IPS-18c (cell line): ENCODE data around the gene KRT36.

Experiments used
- H3K4me3 ChIP-seq: 2 replicates; pipeline ENCODE4 v1.7.0; 2013; ENCODE audit warnings: low read depth, mild to moderate bottlenecking, low read length, moderate library complexity; ENCODE audit not compliant: insufficient read depth
- H3K9me3 ChIP-seq: one replicate; pipeline ENCODE4 v1.6.1; 2013; ENCODE audit warnings: mild to moderate bottlenecking, low read length, moderate library complexity; ENCODE audit not compliant: control insufficient read depth, insufficient read depth

KRT36 gene

DNA sequence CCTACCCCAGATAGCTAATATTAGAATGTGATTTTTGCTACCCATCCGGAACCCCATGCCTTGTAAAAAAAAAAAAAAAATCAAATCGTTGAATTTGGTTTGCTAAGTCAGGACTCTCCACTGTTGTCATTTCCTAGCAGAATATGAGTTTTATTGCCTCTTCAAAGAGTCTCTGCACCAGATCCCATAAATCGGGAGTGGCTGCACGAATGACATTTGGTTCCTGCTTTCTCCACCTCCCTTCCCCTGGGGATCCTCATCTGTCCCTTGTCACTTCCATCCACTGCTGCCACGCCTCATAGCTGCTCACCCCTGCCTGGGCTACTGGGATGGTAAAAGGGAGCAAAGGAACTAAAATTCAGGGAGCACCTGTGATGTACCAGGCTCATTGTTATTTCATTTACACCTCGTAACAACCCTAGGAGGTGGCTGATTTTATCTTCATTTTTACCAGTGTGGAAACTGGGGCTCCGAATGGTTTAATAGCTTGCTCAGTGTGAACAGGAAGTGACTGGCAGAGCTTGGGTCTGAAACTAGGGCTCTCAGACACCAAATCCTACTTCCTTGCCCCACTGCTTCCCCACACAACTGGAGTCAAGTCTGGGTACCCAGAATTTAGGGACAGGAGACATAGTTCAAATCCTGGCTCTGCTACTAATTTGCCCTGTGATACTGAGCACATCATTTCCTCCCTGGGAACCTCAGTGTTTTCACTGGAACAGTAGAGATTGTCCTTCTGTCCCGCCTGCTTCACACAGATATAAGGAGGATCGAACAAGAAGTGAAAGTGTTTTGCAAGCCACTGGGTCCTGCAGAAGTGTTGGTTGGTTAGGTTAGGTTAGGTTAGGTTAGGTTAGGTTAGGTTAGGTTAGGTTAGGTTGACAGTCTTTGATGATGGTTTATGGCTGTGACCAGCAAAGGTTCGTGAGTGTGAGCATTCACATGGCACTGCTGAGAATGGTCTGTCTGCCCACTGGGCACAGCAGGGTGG lies 585 bp upstream of the KRT36 start:
- Histone ChIP-seq H3K4me3 (no peak overlapping the region), H3K9me3 (peaks cover 2% of the 10 kb centered on the region)

DNA sequence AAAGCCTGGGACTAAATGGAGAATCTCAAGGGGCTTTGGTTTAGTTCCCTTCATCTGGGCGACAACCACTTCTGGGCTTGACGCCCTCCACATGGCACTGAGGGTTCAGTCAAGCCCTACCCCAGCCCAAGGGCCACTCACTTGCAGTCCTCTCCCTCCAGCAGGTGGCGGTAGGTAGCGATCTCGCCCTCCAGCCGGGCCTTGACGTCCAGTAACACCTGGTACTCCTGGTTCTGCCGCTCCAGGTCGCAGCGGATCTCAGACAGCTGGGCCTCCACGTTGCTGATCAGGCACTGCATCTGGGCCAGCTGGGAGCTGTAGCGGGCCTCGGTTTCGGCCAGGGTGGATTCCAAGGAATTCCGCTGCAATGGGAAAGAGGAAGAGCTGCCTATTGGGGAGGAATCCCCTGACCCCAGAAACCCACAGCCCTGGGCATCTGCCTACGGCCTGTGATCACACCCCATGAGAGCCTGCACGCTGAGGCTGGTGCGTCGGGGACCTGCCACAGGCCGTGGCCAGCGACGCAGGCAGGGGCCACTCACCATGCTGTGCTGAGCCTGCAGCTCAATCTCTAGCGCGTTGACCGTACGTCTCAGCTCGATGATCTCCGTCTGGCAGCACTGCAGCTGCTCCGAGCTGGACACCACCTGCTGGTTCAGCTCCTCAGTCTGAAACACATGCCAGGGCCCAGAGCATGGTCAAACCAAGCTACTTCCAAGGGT lies 2.7 kb downstream of the KRT36 start:
- Histone ChIP-seq H3K4me3 (no peak overlapping the region), H3K9me3 (peaks cover 2% of the 10 kb centered on the region)

- H3K9me3 ChIP-seq: peaks cover 2% of the 10 kb centered on the region
- no peak overlapping the region for H3K4me3 ChIP-seq
Observed at GRCh38 chr17:41486316-41486715, 3.4 kb downstream of the KRT36 start.

- Histone ChIP-seq H3K4me3 (no peak overlapping the region), H3K9me3 (peaks cover 2% of the 10 kb centered on the region)
Observed at GRCh38 chr17:41484920-41485904, 4.5 kb downstream of the KRT36 start.

- H3K9me3 ChIP-seq: peaks cover 2% of the 10 kb centered on the region
- no peak overlapping the region for H3K4me3 ChIP-seq
Observed at GRCh38 chr17:41483991-41484826, 5.5 kb downstream of the KRT36 start.

- Histone ChIP-seq H3K4me3 (no peak overlapping the region), H3K9me3 (peaks cover 2% of the 10 kb centered on the region)
Observed at GRCh38 chr17:41483531-41483930, 6.2 kb downstream of the KRT36 start.

GRCh38 chr17:41481036-41481435 lies 8.7 kb downstream of the KRT36 start, which contains the start of gene KRT35:
Gene KRT35 (minus strand): TSS chr17:41481151. CDS start chr17:41481097, 54 bp downstream.
- Histone ChIP-seq H3K9me3 (no peaks in the 10 kb centered on the region), H3K4me3 (no peak within 1 kb of the TSS)

- no peak overlapping the region for H3K4me3 ChIP-seq
Observed at GRCh38 chr17:41480581-41480980, 9.1 kb downstream of the KRT36 start.

DNA sequence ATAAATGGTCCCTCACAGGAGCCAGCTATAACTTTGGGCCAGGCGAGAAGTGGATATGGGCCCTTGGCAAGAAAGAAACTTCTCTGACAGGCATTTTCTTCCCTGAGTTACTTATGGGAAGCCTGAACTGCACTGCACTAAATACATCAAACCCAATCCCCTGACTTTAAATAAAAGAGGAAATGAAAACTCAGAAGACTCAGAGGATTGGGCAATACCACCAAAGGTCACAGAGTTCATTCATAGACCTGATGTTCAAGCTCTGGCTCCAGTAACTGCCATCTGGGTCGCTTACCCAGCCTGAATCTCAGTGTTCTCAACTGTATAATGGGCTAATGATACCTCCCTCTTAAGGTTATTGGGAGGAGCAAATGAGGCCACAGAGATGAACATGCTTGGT lies 9.6 kb downstream of the KRT36 start:
- Histone ChIP-seq H3K9me3 (no peaks in the 10 kb centered on the region), H3K4me3 (no peak overlapping the region)

More at GRCh38 chr17:41480581-41480980, 9.1 kb downstream of the KRT36 start:
- no peaks in the 10 kb centered on the region for H3K9me3 ChIP-seq

DNA sequence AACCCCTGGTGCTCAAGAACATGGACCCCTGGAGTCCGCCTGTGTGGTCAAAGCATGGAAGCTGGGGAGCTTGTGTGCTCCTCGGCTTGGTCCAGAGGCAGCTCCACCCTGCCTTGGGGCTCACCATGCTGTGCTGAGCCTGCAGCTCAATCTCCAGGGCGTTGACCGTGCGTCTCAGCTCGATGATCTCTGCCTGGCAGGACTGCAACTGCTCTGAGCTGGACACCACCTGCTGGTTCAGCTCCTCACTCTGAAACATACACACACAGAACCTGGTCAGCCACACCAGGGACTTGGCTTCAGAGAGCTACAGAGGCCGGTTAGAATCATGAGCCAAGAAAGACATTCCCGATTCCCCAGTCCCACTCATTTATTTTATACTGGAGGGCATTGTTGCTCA lies 11.5 kb downstream of the KRT36 start:
- no peak overlapping the region for H3K4me3 ChIP-seq
- no peaks in the 10 kb centered on the region for H3K9me3 ChIP-seq

GRCh38 chr17:41476866-41477815 lies 12.6 kb downstream of the KRT36 start:
- no peaks in the 10 kb centered on the region for H3K9me3 ChIP-seq

GRCh38 chr17:41475421-41475820 lies 14.3 kb downstream of the KRT36 start:
- Histone ChIP-seq H3K9me3 (no peaks in the 10 kb centered on the region), H3K4me3 (no peak overlapping the region)

More at GRCh38 chr17:41476866-41477815, 12.6 kb downstream of the KRT36 start:
- no peak overlapping the region for H3K4me3 ChIP-seq

DNA sequence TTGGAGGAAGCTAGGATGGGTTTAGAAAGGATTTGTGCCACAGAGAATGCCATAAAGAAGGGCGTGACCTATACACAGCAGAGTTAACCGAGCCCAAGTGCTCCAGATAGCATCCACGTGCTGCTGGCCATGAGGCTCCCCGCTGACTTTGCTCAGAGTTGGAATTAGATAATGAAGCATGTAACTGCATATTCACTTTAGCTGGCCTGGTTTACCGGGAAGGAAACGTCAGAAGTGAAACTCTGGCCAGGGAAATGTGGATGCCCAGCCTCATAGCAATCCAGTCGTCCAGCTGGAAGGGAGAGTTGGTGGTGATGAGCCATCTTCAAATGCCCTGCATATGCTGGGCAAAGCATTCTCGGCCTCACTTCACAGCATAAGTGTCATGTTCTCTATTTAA lies 14.8 kb downstream of the KRT36 start:
- H3K4me3 ChIP-seq: no peak overlapping the region
- H3K9me3 ChIP-seq: no peaks in the 10 kb centered on the region

GRCh38 chr17:41468346-41468745 lies 21.4 kb downstream of the KRT36 start:
- peaks cover 2% of the 10 kb centered on the region for H3K9me3 ChIP-seq
- no peak overlapping the region for H3K4me3 ChIP-seq

DNA sequence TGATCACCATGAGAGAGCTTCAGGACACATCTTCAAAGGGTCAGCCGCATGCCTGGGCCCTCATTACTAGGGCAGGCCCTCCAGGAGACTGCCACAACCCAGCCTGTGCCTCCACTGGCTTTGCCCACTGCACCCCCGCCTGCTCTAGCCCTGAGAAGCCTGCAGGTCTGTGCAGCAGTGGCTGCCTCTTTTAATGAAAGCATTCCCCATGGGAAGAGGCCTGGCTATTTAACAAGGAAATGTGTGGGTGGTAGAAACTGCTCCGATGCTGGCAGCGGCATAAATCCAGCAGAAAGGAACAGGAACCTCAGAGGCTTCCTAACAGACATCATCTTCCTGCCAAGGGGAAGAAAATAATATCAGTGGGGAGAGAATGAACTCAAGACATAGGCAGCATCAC lies 22.1 kb downstream of the KRT36 start:
- H3K4me3 ChIP-seq: no peak overlapping the region
- H3K9me3 ChIP-seq: peaks cover 2% of the 10 kb centered on the region
